Astrocyte of the cerebellum (primary cell): ENCODE data around the gene VSIG10L2.

Experiments
- DNase-seq: peaks from one replicate; pipeline ENCODE4 v3.0.0-alpha.2; 2011; ENCODE audit warnings: low read depth
- H3K4me3 ChIP-seq: 2 replicates; pipeline ENCODE4 v1.5.1; 2011; ENCODE audit warnings: mild to moderate bottlenecking, low read depth, low read length, moderate library complexity
- in situ Hi-C: cut with HindIII; loops from 2 replicates; pipeline ENCODE4 v1.10.0; 2017; ENCODE audit warnings: low sequenced_read_pairs
- TF ChIP-seq, protein P1 (sequence below): IDR thresholded peaks from 2 replicates; pipeline ENCODE4 v1.5.1; 2012; ENCODE audit warnings: low read length, low read depth, moderate library complexity, mild to moderate bottlenecking; ENCODE audit errors: missing control alignments

VSIG10L2 gene

DNA sequence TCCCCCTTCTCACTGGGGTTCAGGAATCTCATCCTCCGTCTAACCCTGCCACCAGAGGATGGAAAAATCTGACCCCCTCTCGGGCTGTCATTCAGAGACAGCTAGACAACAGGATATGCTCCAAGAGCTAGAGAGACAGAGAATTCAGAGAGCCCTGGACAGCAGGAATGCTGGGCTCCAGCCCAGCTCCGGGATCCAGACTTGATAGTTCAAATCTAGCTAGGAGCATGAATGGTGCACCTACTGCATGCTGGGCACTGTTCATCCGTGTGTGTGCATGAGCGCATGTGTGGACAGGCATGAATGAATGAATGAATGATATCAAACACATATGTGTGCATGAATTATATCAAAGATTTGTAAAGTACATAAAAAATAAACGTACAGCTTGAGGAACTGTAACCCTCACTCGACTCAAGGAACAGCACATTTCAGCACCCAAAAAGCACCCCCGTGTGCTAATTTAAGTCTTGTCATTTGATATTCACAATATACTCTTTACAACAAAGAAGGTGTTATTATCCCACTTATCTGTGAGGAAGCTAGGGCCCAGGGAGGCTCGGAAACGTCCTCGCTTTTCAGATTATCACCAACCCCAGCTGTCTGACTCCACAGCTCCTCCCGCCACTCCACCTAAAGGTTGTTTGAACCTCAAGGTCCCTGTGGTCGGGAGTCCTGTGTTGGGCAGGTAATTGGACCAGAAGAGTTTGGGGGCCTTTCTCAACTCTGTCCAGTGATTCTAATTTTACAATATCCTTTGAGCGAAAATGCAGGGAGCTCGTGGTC lies 640 bp upstream of the VSIG10L2 start:
- TF ChIP-seq, protein P1, sequence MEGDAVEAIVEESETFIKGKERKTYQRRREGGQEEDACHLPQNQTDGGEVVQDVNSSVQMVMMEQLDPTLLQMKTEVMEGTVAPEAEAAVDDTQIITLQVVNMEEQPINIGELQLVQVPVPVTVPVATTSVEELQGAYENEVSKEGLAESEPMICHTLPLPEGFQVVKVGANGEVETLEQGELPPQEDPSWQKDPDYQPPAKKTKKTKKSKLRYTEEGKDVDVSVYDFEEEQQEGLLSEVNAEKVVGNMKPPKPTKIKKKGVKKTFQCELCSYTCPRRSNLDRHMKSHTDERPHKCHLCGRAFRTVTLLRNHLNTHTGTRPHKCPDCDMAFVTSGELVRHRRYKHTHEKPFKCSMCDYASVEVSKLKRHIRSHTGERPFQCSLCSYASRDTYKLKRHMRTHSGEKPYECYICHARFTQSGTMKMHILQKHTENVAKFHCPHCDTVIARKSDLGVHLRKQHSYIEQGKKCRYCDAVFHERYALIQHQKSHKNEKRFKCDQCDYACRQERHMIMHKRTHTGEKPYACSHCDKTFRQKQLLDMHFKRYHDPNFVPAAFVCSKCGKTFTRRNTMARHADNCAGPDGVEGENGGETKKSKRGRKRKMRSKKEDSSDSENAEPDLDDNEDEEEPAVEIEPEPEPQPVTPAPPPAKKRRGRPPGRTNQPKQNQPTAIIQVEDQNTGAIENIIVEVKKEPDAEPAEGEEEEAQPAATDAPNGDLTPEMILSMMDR, result no peak
- in situ Hi-C loops, result no loop called here
- no peak for DNase-seq
- H3K4me3 ChIP-seq, result no peak overlapping the region

DNA sequence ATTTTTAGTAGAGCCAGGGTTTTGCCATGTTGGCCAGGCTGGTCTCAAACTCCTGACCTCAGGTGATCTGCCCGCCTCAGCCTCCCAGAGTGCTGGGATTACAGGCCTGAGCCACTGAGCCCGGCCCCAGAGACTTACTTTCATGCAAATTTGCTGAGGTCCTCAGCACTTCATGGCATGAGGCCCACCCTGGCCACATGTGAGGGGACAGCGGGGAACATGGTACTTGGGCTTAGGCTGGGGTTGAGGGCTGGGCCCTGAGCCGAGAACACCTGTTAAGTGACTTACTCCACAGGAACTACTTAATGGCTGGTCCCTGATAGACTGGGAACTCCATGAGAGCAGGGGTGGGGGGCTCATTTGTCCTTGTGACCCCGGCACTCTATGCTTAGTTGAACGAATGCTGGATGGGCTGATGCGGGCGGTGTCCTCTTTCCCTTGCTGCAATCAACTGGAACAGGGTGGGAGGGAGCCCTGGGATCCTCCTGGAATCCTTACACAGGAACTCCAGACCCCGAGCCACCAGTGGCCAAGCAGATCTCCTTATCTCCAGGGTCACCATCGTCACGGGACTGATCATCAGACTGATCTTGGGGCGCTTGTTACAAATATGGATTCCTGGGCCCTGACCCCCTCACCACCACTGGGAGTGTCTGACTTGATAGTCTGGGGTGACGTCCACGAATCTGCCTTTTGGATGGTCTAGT lies 1.0 kb downstream of the VSIG10L2 start:
- no peak for DNase-seq
- TF ChIP-seq, protein P1, result no peak
- in situ Hi-C loops, result no loop called here
- H3K4me3 ChIP-seq, result no peak overlapping the region

DNA sequence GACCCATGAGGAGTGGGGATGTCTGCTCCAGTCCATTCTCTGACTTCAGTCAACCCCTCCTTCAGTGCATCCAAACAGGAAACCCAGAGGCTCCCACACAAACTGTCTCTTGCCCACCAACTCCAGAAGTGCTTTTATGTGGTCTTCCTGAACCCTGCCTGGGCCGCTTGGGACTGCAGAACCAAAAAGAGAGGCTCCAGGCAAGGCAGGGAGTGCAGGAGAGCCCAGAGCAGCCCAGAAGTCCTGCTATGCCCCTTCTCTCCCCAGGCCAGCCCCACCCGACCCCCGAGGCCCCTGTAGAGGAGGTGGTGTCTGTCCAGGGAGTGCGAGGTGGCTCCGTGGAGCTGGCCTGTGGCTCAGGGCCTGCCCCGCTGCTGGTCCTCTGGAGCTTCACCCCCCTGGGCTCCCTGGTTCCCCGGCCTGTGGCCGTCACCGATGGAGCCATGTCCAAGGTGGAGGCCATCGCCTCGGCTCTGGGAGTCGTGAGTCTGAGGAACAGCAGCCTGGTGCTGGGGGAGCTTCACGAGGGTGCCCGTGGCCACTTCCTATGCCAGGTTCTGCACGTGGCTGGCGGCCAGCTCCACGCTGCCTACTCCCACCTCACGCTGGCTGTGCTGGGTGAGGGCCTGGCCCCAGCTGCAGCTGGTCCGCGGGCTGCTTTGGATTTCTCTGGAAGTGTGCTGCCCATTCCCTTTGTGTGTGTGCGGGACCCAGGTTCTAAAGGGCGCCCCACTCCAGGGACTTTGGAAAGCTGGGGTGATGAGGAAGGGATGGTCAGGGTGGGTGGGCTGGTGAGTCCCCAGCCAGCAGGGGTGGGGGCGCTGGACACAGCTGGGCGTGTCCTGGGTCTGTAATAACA lies 1.8 kb downstream of the VSIG10L2 start:
- H3K4me3 ChIP-seq, result no peak overlapping the region
- TF ChIP-seq, protein P1, result no peak
- in situ Hi-C loops, result no loop called here
- DNase-seq, result no peak

DNA sequence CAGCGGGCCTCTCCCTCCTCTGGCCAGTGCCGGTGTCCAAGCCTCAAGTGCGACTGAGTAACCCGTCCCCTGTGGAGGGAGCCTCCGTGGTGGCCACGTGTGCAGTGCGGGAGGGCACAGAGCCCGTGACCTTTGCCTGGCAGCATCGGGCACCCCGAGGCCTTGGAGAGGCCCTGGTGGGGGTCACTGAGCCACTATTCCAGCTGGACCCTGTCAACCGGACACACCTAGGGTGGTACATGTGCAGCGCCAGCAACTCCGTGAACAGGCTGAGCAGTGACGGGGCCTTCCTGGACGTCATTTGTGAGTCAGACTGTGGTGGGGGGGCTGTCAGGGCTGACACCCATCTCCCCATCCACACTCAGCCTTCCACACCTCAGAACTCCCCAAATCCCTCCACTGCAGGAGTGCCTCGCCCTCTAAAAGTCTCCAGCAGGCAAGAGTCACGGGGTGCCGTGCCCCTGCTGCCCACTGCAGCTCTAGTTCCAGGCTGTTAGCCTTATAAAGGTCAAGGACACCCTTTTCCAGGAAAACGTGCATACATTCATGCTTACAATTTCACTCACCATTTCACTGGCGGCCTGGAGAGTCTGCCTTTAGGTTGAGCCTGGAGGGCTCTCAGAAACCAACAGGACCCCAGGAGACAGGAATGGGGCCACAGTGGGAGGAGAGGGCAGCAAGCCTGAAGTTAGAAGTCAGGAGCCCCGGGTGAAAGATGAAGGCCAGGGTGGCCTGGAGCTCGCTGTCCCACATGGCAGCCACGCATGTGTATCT lies 2.6 kb downstream of the VSIG10L2 start:
- in situ Hi-C loops, result no loop called here
- TF ChIP-seq, protein P1, result no peak
- no peak overlapping the region for H3K4me3 ChIP-seq
- DNase-seq, result no peak

DNA sequence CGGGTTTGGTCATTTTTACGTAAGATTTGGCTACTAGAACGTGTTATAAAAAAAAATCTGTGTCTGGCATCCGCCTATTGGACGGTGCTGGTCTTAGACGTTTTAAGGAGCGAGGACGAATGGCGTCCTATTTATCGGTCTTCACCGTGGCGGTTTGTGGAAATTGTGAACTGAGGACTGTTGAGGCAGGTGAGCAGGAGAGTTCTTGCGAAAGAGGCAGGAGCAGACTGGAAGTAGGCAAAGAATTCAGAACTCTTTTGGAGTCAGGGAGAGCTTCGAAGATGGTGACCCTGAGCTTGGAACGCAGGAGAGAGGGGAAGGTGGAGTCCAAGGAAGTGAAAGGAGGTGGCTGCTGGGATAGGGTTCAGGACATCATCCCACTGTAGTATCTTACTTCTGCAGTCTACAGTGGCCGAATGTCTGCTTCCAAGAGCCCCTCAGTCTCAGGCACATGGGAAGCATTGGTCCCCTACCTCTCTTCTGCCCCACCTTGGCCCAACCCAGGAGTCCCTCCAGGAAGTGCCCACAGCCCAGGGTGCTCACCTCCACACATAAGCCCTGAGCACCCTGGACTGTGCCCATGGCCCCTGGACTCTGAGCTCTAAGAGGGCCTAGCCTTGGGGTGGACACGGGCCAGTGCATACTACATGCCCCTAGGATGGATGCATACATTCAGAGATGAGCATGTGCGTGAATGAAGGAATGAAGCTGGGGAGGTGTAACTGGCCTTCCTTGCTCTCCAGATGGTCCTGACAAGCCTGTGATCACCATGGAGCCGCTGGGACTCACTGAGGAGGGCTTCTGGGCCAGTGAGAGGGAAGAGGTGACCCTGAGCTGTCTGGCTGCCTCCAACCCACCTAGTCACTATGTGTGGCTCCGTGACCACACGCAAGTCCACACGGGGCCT lies 3.7 kb downstream of the VSIG10L2 start:
- in situ Hi-C loops, result no loop called here
- TF ChIP-seq, protein P1, result no peak
- no peak overlapping the region for H3K4me3 ChIP-seq
- DNase-seq, result no peak
